GM10847 (cell line): ENCODE measurements around the gene THOC6.

Experiments
- POLR2A ChIP-seq: IDR thresholded peaks from 2 replicates; pipeline ENCODE4 v1.6.1; 2011; ENCODE audit not compliant: insufficient read length; ENCODE audit errors: extremely low read depth

The THOC6 gene

DNA sequence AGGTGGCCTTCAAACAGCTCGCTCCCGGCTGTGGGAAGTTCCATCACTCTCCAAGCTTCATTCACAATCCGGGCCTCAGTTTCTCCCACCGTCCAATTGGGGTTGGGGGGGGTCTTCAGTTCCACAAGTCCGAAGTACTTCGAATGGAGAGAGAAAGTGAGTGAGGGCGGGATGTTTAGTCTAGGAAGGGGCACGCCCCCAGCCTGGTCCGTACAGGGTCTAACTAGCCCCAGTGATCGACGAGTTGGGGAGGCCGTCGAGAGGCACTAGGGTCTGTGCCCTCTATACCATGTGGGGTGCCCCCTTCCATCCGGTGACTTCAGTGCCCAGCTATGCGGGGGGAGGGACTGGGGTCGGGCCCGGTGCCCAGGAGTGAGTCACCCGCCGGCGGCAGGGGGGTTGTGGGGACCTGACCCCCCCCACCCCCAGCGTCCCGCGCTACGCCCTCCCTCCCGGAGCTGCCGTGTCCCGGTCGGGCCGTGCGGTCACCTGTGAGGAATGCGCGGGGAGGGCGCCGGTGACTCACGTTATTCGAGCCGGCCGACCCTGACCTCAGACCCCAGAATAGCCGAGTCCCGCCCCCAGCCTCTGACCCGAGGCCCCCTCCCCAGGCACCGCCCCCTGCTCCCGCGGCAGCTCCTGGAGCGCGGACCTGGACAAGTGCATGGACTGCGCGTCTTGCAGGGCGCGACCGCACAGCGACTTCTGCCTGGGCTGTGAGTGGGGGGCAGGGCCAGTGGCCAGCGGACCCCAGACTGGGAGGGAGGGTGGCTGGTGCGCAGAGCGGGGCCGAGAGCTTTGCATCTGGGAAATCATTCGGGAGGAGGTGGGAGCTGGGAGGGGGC lies 3.0 kb upstream of the THOC6 start:
- no peak for TF ChIP-seq POLR2A

- no peak for TF ChIP-seq POLR2A
These were observed 2.2 kb upstream of the THOC6 start for GRCh38 chr16:3021449-3022207.

DNA sequence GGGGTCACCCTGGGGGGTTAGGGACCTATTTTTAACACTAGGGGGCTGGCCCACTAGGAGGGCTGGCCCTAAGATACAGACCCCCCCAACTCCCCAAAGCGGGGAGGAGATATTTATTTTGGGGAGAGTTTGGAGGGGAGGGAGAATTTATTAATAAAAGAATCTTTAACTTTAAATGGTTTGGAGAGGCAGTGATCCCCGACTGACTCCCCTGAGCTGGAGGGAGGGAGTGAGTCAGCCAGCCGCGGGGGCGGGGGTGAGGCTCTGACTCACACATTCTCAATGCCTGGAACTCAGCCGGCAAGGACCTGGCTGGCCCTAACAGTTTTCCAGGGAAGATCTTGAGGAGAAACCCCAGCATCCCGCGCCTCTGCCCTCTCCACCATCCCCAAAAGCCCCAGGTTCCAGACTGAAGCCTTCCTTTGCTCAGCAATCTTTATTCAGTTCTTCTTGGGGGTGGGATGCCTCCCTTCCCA lies 1.6 kb upstream of the THOC6 start:
- no peak for TF ChIP-seq POLR2A

DNA sequence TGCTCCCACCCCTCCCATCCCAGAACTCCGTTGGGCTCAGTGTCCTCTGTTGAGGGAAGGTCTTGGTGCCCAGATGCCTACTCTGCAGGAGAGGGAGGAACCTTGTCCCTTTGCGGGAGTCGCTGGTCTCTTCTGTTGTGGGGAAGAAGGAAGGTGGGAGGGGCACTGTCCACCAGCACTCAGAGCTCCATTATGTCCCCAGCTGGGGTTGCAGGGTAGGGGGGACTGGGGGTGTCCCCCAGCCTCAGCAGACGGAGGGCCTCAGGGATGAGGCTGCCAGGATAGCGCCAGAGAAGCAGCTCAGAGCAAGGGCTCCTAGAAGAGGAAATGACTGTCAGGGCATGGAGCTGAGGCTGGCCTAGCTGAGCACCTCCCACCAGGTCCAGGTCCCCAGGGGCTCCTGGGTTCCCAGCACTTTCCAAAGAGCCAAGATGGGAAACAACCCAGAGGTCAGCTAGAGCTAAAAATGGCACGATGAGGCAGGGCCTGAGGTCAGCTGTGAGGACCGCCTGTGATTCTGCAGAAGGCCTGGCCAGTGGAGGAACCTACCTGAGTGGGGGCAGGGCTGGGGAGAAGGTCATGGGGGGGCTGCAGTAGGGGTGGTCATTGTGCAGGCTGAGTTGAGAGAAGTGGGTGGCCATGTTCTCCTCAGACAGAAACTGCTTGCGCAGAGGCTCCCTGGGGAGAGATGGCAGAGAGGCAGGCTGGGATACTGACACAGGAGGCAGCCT lies 986 bp upstream of the THOC6 start:
- TF ChIP-seq POLR2A = no peak

- TF ChIP-seq POLR2A = no peak
These were observed 493 bp upstream of the THOC6 start for GRCh38 chr16:3023415-3023668.

DNA sequence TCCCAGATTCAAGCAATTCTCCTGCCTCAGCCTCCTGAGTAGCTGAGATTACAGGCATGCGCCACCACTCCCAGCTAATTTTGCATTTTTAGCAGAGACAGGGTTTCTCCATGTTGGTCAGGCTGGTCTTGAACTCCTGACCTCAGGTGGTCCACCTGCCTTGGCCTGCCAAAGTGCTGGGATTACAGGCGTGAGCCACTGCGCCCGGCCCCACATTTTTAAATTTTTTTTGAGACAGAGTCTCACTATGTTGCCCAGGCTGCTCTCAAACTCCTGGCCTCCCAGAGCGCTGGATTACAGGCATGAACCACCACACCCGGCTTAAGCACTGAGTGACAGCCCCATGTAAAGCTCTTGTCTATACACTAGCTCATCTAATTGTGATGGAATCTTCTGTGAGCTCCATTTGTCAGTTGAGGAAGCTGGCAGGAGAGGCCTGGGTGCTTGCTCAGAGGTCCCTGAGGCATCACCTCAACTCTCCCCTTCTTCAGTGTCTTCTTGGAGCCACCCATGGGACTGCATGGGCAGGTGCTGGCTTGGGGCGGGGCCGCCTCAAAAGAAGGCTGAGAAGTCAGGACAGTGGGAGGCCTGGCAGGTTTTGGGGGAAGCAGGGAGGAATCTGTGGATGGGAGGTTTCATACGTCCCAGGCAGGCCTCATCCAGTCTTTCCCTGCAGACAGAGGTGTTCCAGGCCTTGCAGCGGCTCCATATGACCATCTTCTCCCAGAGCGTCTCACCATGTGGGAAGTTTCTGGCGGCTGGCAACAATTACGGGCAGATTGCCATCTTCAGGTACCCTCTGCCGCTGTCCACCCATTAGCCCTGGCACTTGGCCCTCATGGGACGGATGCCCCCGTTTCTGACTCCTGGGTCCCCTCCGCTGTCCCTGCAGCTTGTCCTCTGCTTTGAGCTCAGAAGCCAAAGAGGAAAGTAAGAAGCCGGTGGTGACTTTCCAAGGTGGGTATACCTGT lies 1.5 kb downstream of the THOC6 start:
- TF ChIP-seq POLR2A = no peak

GRCh38 chr16:3026003-3026378 lies 2.2 kb downstream of the THOC6 start:
- no peak for TF ChIP-seq POLR2A

DNA sequence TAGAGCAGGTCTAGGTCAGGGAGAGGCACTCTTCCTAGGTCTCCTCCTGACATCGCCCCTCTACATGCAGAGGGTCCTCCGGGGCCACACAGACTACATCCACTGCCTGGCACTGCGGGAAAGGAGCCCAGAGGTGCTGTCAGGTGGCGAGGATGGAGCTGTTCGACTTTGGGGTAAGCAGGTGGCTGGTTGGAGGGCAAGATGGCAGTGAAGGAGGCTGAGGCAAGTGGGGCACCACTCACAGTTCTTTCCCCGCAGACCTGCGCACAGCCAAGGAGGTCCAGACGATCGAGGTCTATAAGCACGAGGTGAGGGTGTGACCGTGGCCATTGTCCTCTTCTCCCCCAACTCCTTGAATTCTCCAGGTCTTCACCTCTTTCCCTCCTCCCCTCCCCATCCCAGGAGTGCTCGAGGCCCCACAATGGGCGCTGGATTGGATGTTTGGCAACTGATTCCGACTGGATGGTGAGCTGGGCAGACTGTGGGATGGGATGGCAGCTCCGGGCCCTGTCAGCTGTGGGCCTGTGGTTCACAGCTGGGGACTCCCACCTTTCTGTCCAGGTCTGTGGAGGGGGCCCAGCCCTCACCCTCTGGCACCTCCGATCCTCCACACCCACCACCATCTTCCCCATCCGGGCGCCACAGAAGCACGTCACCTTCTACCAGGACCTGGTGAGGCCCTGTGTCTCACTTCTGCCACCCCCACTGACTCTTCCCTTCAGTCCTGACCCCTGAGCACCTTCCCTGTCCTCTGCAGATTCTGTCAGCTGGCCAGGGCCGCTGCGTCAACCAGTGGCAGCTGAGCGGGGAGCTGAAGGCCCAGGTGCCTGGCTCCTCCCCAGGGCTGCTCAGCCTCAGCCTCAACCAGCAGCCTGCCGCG lies 3.0 kb downstream of the THOC6 start:
- TF ChIP-seq POLR2A = no peak

GRCh38 chr16:3027489-3027795 lies 3.6 kb downstream of the THOC6 start:
- TF ChIP-seq POLR2A = no peak

GRCh38 chr16:3027983-3028715 lies 4.3 kb downstream of the THOC6 start:
- no peak for TF ChIP-seq POLR2A

- no peak for TF ChIP-seq POLR2A
These were observed 5.0 kb downstream of the THOC6 start for GRCh38 chr16:3028716-3029319.

GRCh38 chr16:3029491-3030221 lies 5.8 kb downstream of the THOC6 start:
- TF ChIP-seq POLR2A = no peak
